HCT116 (cell line): Measurements from ENCODE around the gene GUCY2D.

Experiments
- ATF3 ChIP-seq: IDR thresholded peaks from 2 replicates; pipeline ENCODE4 v1.6.1; 2012
- CBX3 ChIP-seq: IDR thresholded peaks from 2 replicates; pipeline ENCODE4 v1.6.1; 2012; ENCODE audit warnings: low read depth
- CEBPB ChIP-seq: IDR thresholded peaks from 2 replicates; pipeline ENCODE4 v1.6.1; 2012; ENCODE audit warnings: low read depth
- CTCF ChIP-seq, 3 experiments: fragments of 200-600 bp in 1 of 3; sonication (generic) in 1 of 3; IDR thresholded peaks in 2 of 3; conservative IDR thresholded peaks in 1 of 3; 2 replicates each; pipeline ENCODE4 v1.5.1; 2012 to 2017; ENCODE audit warnings: low read depth in 2 of 3, low read length in 2 of 3, antibody characterized with exemption in 1 of 3, borderline replicate concordance in 1 of 3, control low read depth in 1 of 3, mild to moderate bottlenecking in 1 of 3, mixed read lengths in 1 of 3, mixed run types in 1 of 3, moderate library complexity in 1 of 3; ENCODE audit not compliant: insufficient read depth in 1 of 3
- EGR1 ChIP-seq: IDR thresholded peaks from 2 replicates; pipeline ENCODE4 v1.6.1; 2012; ENCODE audit warnings: low read depth
- ELF1 ChIP-seq: IDR thresholded peaks from 2 replicates; pipeline ENCODE4 v1.6.1; 2012; ENCODE audit warnings: low read depth, borderline replicate concordance
- EZH2 ChIP-seq: fragments of 200-600 bp; sonication (generic); IDR thresholded peaks from 2 replicates; pipeline ENCODE4 v1.6.1; 2017; ENCODE audit warnings: antibody characterized with exemption, mixed run types
- EZH2phosphoT487 ChIP-seq: fragments of 200-600 bp; IDR thresholded peaks from 2 replicates; pipeline ENCODE4 v1.6.1; 2018; ENCODE audit warnings: antibody characterized with exemption, borderline replicate concordance
- JUND ChIP-seq: IDR thresholded peaks from 2 replicates; pipeline ENCODE4 v1.6.1; 2012
- MAX ChIP-seq: IDR thresholded peaks from 2 replicates; pipeline ENCODE4 v1.6.1; 2012
- POLR2AphosphoS5 ChIP-seq: IDR thresholded peaks from 2 replicates; pipeline ENCODE4 v1.6.1; 2011; ENCODE audit warnings: mild to moderate bottlenecking, low read depth, low read length, moderate library complexity
- REST ChIP-seq: IDR thresholded peaks from 2 replicates; pipeline ENCODE4 v1.6.1; 2012; ENCODE audit warnings: low read depth
- YY1 ChIP-seq: IDR thresholded peaks from 2 replicates; pipeline ENCODE4 v1.6.1; 2011; ENCODE audit warnings: low read length, low read depth, moderate library complexity, mild to moderate bottlenecking; ENCODE audit not compliant: insufficient replicate concordance; ENCODE audit errors: extremely low read depth
- ZBTB33 ChIP-seq: IDR thresholded peaks from 2 replicates; pipeline ENCODE4 v1.6.1; 2011; ENCODE audit warnings: mild to moderate bottlenecking, low read length, moderate library complexity; ENCODE audit not compliant: insufficient replicate concordance; ENCODE audit errors: extremely low read depth

- TF ChIP-seq REST (no peak), CTCF (IDR thresholded peaks at IDR 0.05 in 2 of 3, conservative IDR thresholded peaks at IDR 0.05 in 1 of 3; ENCODE audit: borderline replicate concordance in 1 of 3, insufficient read depth in 1 of 3, low read depth in 2 of 3, low read length in 2 of 3) (no peak), EZH2 (no peak), EGR1 (no peak), ELF1 (no peak), POLR2AphosphoS5 (no peak), ATF3 (no peak), MAX (no peak), EZH2phosphoT487 (no peak), ZBTB33 (no peak), YY1 (no peak), CBX3 (no peak), CEBPB (no peak), JUND (no peak)
Measured at GRCh38 chr17:8012045-8012580, 9.7 kb downstream of the GUCY2D start.
